K562 (cell line): ENCODE results near the gene PRR36. TPM values are rescaled to one million over a fixed set of nuclear protein-coding genes. Genes with fewer than 3 reads are reported as not detected.

ENCODE experiments used
- ATAC-seq: fragments of 200-7000 bp; cut with Tn5 transposase; 3 replicates; pipeline ENCODE4 v1.9.1; 2020; ENCODE audit warnings: moderate library complexity
- BruUV-seq: library from RNA; stranded (reverse); fragments of 400-500 nt; replicated peaks from 2 replicates; lab custom pipeline; 2021; lab: Mats Ljungman, UMichigan
- CTCF ChIA-PET: fragments of 300-600 bp; formaldehyde crosslinking; extraction: SDS; loops from one replicate; lab custom pipeline; 2021; ENCODE audit warnings: low intra/inter-chr PET ratio; lab: Yijun Ruan, JAX
- POLR2A ChIA-PET: fragments of 300-600, 350-650 bp; sonication (Branson Sonifier 250); formaldehyde crosslinking; extraction: SDS; loops from one replicate; lab custom pipeline; 2021; ENCODE audit warnings: antibody characterized with exemption, inconsistent platforms; lab: Yijun Ruan, JAX
- DNase-seq, 4 experiments: peaks; one replicate each; pipeline versions ENCODE4 v3.0.0 to v3.0.0-alpha.2; 2011 to 2018; ENCODE audit warnings: low spot score in 3 of 4, mixed read lengths in 3 of 4; ENCODE audit errors: extremely low read depth in 1 of 4
- FAIRE-seq: peaks from 2 replicates; lab custom pipeline; 2011; peaks lifted over from hg19 to GRCh38; lab: Jason Lieb, UNC
- H2AFZ ChIP-seq: 2 replicates; pipeline ENCODE4 v1.6.0; 2011; ENCODE audit warnings: low read depth, low read length, control low read depth, inconsistent platforms
- H3K27ac ChIP-seq: fragments of 200-600 bp; 3 replicates; pipeline ENCODE4 v1.8.0; 2011; ENCODE audit warnings: low read depth, mild to moderate bottlenecking, control low read depth, inconsistent platforms, low read length, moderate library complexity, mixed read lengths; ENCODE audit errors: extremely low read depth
- H3K27me3 ChIP-seq, 2 experiments: fragments of 300-600 bp in 1 of 2; 2 replicates in 1 of 2; 3 replicates in 1 of 2; pipeline versions ENCODE4 v1.6.0 to v1.8.0; 2011; ENCODE audit warnings: inconsistent platforms in 2 of 2, low read length in 2 of 2, mild to moderate bottlenecking in 1 of 2, mixed read lengths in 1 of 2, moderate library complexity in 1 of 2; ENCODE audit not compliant: control insufficient read depth in 2 of 2, insufficient read depth in 2 of 2
- H3K36me3 ChIP-seq: fragments of 300-600 bp; 3 replicates; pipeline ENCODE4 v1.8.0; 2011; ENCODE audit warnings: mild to moderate bottlenecking, low read length, inconsistent platforms; ENCODE audit not compliant: control insufficient read depth, insufficient read depth
- H3K4me1 ChIP-seq, 2 experiments: fragments of 200-600 bp in 1 of 2; replicated peaks in 1 of 2; 2 replicates in 1 of 2; 3 replicates in 1 of 2; pipeline versions ENCODE4 v1.5.1 to v1.8.0; 2011; ENCODE audit warnings: inconsistent platforms in 2 of 2, low read length in 2 of 2, mild to moderate bottlenecking in 1 of 2, mixed read lengths in 1 of 2, moderate library complexity in 1 of 2; ENCODE audit not compliant: control insufficient read depth in 2 of 2, insufficient read depth in 2 of 2
- H3K4me2 ChIP-seq: 2 replicates; pipeline ENCODE4 v1.6.1; 2011; ENCODE audit warnings: low read length, control low read depth, inconsistent platforms, mixed read lengths; ENCODE audit not compliant: insufficient read depth
- H3K4me3 ChIP-seq: fragments of 200-600 bp; sonication (generic), shearing (Covaris generic); 2 replicates; pipeline ENCODE4 v1.5.1; 2016; ENCODE audit warnings: control low read depth, inconsistent platforms
- H3K79me2 ChIP-seq: fragments of 200-600 bp; 3 replicates; pipeline ENCODE4 v1.8.0; 2011; ENCODE audit warnings: low read length, inconsistent platforms; ENCODE audit not compliant: control insufficient read depth, insufficient read depth
- H3K9ac ChIP-seq, 2 experiments: 2 replicates each; pipeline versions ENCODE4 v1.6.0 to v1.6.1; 2011; ENCODE audit warnings: low read depth in 2 of 2, low read length in 2 of 2, control low read depth in 1 of 2, inconsistent platforms in 1 of 2, mild to moderate bottlenecking in 1 of 2, mixed read lengths in 1 of 2; ENCODE audit not compliant: insufficient read depth in 1 of 2
- H3K9me1 ChIP-seq: one replicate; pipeline ENCODE4 v1.6.0; 2011; ENCODE audit warnings: inconsistent platforms, mild to moderate bottlenecking, low read length, moderate library complexity; ENCODE audit not compliant: control insufficient read depth, insufficient read depth
- H3K9me3 ChIP-seq: replicated peaks from 2 replicates; pipeline ENCODE4 v1.5.1; 2011; ENCODE audit warnings: low read depth, low read length, inconsistent platforms; ENCODE audit not compliant: control insufficient read depth, insufficient read depth
- H4K20me1 ChIP-seq: replicated peaks from 2 replicates; pipeline ENCODE4 v1.6.1; 2011; ENCODE audit warnings: low read length, inconsistent platforms, mixed read lengths; ENCODE audit not compliant: control insufficient read depth, insufficient read depth
- ESRRA ChIP-seq: fragments of 450-650 bp; IDR thresholded peaks from 2 replicates; pipeline ENCODE4 v1.6.1; 2014; ENCODE audit warnings: low read depth, mild to moderate bottlenecking, moderate library complexity, borderline replicate concordance
- FOSL1 ChIP-seq: fragments of 200-800 bp; sonication (Bioruptor generic); conservative IDR thresholded peaks from 2 replicates; pipeline ENCODE4 v1.6.1; 2016; ENCODE audit warnings: missing genetic modification characterization, missing compliant biosample characterization
- NR1H2 ChIP-seq: sonication (generic); formaldehyde crosslinking; IDR thresholded peaks from 2 replicates; pipeline ENCODE4 v1.4.0; 2020; ENCODE audit warnings: mild to moderate bottlenecking, missing genetic modification reagents
- NR3C1 ChIP-seq: sonication (generic); formaldehyde crosslinking; IDR thresholded peaks from 2 replicates; pipeline ENCODE4 v1.8.1; 2022; ENCODE audit warnings: missing genetic modification reagents
- RB1 ChIP-seq: fragments of 450-650 bp; IDR thresholded peaks from 2 replicates; pipeline ENCODE4 v1.6.1; 2017; ENCODE audit warnings: low read depth, mild to moderate bottlenecking
- TRIM28 ChIP-seq: fragments of 450-650 bp; IDR thresholded peaks from 2 replicates; pipeline ENCODE4 v1.6.1; 2017
- U2AF1 ChIP-seq: fragments of 200-400 bp; formaldehyde crosslinking; optimal IDR thresholded peaks from 2 replicates; pipeline ENCODE3; 2017; ENCODE audit warnings: mild to moderate bottlenecking, low read depth, low read length, moderate library complexity
- ZEB2 ChIP-seq: fragments of 450-650 bp; IDR thresholded peaks from 2 replicates; pipeline ENCODE4 v1.6.1; 2016
- ZFX ChIP-seq: sonication (generic); formaldehyde crosslinking; IDR thresholded peaks from 2 replicates; pipeline ENCODE4 v1.8.0; 2022; ENCODE audit warnings: mild to moderate bottlenecking, missing genetic modification reagents, moderate library complexity
- ZKSCAN3 ChIP-seq: fragments of 250-450 bp; sonication (Bioruptor Pico); IDR thresholded peaks from 2 replicates; pipeline ENCODE4 v1.4.0; 2020
- ZNF175 ChIP-seq: fragments of 200-800 bp; sonication (Bioruptor generic); IDR thresholded peaks from 2 replicates; pipeline ENCODE4 v1.6.1; 2016; ENCODE audit warnings: low read depth, mild to moderate bottlenecking, missing genetic modification characterization, missing compliant biosample characterization
- ZNF224 ChIP-seq: sonication (generic); formaldehyde crosslinking; IDR thresholded peaks from 2 replicates; pipeline ENCODE4 v1.8.0; 2022; ENCODE audit warnings: mild to moderate bottlenecking, missing genetic modification reagents
- ZNF274 ChIP-seq: IDR thresholded peaks from 2 replicates; pipeline ENCODE4 v1.6.1; 2011; ENCODE audit warnings: low read depth, mild to moderate bottlenecking, low read length, moderate library complexity, borderline replicate concordance
- ZNF444 ChIP-seq: fragments of 250-450 bp; sonication (Bioruptor Pico); IDR thresholded peaks from 2 replicates; pipeline ENCODE4 v1.4.0; 2020; ENCODE audit warnings: mild to moderate bottlenecking, moderate library complexity
- ZSCAN29 ChIP-seq: fragments of 450-650 bp; IDR thresholded peaks from 2 replicates; pipeline ENCODE4 v1.6.1; 2017
- WGBS: fragments of 100-300 bp; shearing (Covaris generic); methylation state at CpG from one replicate; pipeline ENCODE4 v1.1.6; 2016; ENCODE audit warnings: low coverage, mixed read lengths; ENCODE audit not compliant: insufficient coverage; ENCODE audit errors: missing lambda C conversion rate; 5-methylcytosine and 5-hydroxymethylcytosine counted together
- in situ Hi-C: fragments of 300-500 bp; cut with MboI; formaldehyde crosslinking; loops from 4 replicates; pipeline ENCODE4 v1.15.0; 2018; ENCODE audit warnings: inconsistent platforms, mixed read lengths
- intact Hi-C: fragments of 100-400 bp; cut with micrococcal nuclease; formaldehyde crosslinking; loops from 2 replicates; pipeline ENCODE4 v1.14.2; 2022
- polyA plus RNA-seq, 8 experiments: library from polyadenylated mRNA; depleted of rRNA in 4 of 8; stranded (reverse) in 5 of 8; unstranded in 3 of 8; fragments of >200 nt; fragmentation: Nextera tagmentation in 2 of 8; fragmentation: Illumina TruSeq in 1 of 8; extraction: Ambion mirVana in 2 of 8; extraction: Trizol in 1 of 8; gene quantifications; 2 replicates each; pipeline versions ENCODE4 v1.2.1 to v1.2.3, GENCODE V29; 2011 to 2014; ENCODE audit warnings: inconsistent platforms in 1 of 8, missing spikeins in 1 of 8
- total RNA-seq, 7 experiments: library from RNA; depleted of rRNA in 6 of 7; stranded (reverse); fragments of >200 nt in 6 of 7; fragmentation: Illumina TruSeq in 2 of 7; extraction: Trizol in 2 of 7; gene quantifications; 2 replicates each; pipeline versions ENCODE4 v1.2.1 to v1.2.3, GENCODE V29; 2011 to 2021; ENCODE audit warnings: low replicate concordance in 1 of 7
- TF ChIP-seq, protein P1 (sequence below): sonication (generic); formaldehyde crosslinking; IDR thresholded peaks from 2 replicates; pipeline ENCODE4 v1.8.0; 2022; ENCODE audit warnings: mild to moderate bottlenecking, low read depth, missing genetic modification reagents
- TF ChIP-seq, protein P2 (sequence below): fragments of 450-650 bp; formaldehyde crosslinking; IDR thresholded peaks from 2 replicates; pipeline ENCODE4 v1.4.0; 2020; ENCODE audit warnings: mild to moderate bottlenecking, moderate library complexity
- TF ChIP-seq, protein P3 (sequence below): sonication (generic); formaldehyde crosslinking; IDR thresholded peaks from 2 replicates; pipeline ENCODE4 v1.8.1; 2023; ENCODE audit warnings: missing genetic modification reagents, mild to moderate bottlenecking, borderline replicate concordance

Gene PRR36
- total and polyA plus RNA-seq, 9 of the 15 experiments (the other 6 are each of a cell fraction or from before 2014, with no cell fraction given), result 0.05 to 0.42 (median 0.06) TPM; not detected in 6

DNA sequence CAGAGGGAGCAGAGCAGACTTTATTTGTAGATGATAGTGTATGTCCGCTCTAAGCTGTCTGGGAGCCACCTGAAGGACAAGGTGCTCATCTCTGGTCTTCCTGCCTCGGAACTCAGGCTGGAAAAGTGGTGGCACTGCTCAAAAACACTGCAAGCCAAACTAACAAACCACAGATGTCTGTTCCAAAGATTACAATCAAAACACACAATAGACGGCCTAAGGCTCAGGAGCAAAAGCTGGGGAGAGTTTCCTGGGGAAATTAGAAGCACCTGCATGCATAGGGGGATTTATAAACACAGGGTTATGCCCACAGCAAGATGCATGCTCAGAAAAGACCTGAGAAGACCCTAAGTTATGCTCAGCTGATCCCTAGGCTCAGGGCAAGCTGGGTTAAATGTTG lies 53.6 kb downstream of the PRR36 start:
- no TSS peak for BruUV-seq
- CTCF ChIA-PET, result no interaction called here
- WGBS, result 2% methylated on average over 3 of the region's 3 CpGs
- POLR2A ChIA-PET, result interaction anchor here (0.9 to 1.2 kb wide), 2 partner anchors 8 to 220 kb away, joined by 3 read pairs; no protein-coding TSS in a partner anchor
- H2AFZ ChIP-seq, result 0 out of 2 replicates have a peak overlapping the region, but pooled peaks have one; percentile 28
- no peak overlapping the region for H3K4me2 ChIP-seq
- no peaks in the 10 kb centered on the region for H3K36me3 ChIP-seq
- no peak overlapping the region for H3K9ac ChIP-seq
- no peaks in the 10 kb centered on the region for H3K9me3 ChIP-seq
- H3K4me3 ChIP-seq, result no peak overlapping the region
- intact Hi-C loops, result no loop called here
- H4K20me1 ChIP-seq, result no peaks in the 10 kb centered on the region
- no peak for DNase-seq
- no peaks in the 10 kb centered on the region for H3K4me1 ChIP-seq
- ATAC-seq, result no peak
- no peaks in the 10 kb centered on the region for H3K79me2 ChIP-seq
- H3K27ac ChIP-seq, result no peak overlapping the region
- no peak for FAIRE-seq
- in situ Hi-C loops, result no loop called here
- H3K27me3 ChIP-seq, result peaks cover 0 to 5% of the 10 kb centered on the region in 2 experiments; a peak in 2 of 5 replicates
- no peaks in the 10 kb centered on the region for H3K9me1 ChIP-seq
- TF ChIP-seq ZEB2 (no peak), NR3C1 (CRISPR knock-in tag) (no peak), RB1 (no peak), ZKSCAN3 (CRISPR knock-in tag) (no peak), ZNF444 (CRISPR knock-in tag) (no peak), FOSL1 (tag) (no peak), ZNF224 (CRISPR knock-in tag) (no peak), ZSCAN29 (no peak), TRIM28 (no peak), ZNF175 (CRISPR knock-in tag) (no peak), ZNF274 (no peak), ESRRA (no peak), NR1H2 (CRISPR knock-in tag) (no peak), U2AF1 (no peak), ZFX (CRISPR knock-in tag) (no peak)
- TF ChIP-seq, protein P1, sequence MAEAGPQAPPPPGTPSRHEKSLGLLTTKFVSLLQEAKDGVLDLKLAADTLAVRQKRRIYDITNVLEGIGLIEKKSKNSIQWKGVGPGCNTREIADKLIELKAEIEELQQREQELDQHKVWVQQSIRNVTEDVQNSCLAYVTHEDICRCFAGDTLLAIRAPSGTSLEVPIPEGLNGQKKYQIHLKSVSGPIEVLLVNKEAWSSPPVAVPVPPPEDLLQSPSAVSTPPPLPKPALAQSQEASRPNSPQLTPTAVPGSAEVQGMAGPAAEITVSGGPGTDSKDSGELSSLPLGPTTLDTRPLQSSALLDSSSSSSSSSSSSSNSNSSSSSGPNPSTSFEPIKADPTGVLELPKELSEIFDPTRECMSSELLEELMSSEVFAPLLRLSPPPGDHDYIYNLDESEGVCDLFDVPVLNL (CRISPR knock-in tag), result no peak
- TF ChIP-seq, protein P2, sequence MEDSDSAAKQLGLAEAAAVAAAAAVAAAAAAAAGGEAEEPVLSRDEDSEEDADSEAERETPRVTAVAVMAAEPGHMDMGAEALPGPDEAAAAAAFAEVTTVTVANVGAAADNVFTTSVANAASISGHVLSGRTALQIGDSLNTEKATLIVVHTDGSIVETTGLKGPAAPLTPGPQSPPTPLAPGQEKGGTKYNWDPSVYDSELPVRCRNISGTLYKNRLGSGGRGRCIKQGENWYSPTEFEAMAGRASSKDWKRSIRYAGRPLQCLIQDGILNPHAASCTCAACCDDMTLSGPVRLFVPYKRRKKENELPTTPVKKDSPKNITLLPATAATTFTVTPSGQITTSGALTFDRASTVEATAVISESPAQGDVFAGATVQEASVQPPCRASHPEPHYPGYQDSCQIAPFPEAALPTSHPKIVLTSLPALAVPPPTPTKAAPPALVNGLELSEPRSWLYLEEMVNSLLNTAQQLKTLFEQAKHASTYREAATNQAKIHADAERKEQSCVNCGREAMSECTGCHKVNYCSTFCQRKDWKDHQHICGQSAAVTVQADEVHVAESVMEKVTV (CRISPR knock-in tag), result no peak
- TF ChIP-seq, protein P3, sequence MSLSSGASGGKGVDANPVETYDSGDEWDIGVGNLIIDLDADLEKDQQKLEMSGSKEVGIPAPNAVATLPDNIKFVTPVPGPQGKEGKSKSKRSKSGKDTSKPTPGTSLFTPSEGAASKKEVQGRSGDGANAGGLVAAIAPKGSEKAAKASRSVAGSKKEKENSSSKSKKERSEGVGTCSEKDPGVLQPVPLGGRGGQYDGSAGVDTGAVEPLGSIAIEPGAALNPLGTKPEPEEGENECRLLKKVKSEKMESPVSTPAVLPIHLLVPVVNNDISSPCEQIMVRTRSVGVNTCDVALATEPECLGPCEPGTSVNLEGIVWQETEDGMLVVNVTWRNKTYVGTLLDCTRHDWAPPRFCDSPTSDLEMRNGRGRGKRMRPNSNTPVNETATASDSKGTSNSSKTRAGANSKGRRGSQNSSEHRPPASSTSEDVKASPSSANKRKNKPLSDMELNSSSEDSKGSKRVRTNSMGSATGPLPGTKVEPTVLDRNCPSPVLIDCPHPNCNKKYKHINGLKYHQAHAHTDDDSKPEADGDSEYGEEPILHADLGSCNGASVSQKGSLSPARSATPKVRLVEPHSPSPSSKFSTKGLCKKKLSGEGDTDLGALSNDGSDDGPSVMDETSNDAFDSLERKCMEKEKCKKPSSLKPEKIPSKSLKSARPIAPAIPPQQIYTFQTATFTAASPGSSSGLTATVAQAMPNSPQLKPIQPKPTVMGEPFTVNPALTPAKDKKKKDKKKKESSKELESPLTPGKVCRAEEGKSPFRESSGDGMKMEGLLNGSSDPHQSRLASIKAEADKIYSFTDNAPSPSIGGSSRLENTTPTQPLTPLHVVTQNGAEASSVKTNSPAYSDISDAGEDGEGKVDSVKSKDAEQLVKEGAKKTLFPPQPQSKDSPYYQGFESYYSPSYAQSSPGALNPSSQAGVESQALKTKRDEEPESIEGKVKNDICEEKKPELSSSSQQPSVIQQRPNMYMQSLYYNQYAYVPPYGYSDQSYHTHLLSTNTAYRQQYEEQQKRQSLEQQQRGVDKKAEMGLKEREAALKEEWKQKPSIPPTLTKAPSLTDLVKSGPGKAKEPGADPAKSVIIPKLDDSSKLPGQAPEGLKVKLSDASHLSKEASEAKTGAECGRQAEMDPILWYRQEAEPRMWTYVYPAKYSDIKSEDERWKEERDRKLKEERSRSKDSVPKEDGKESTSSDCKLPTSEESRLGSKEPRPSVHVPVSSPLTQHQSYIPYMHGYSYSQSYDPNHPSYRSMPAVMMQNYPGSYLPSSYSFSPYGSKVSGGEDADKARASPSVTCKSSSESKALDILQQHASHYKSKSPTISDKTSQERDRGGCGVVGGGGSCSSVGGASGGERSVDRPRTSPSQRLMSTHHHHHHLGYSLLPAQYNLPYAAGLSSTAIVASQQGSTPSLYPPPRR (CRISPR knock-in tag), result no peak
